ENCODE results near the gene AVP. TPM values are rescaled to one million over a fixed set of nuclear protein-coding genes. Genes with fewer than 3 reads are reported as not detected.

The AVP gene
- polyA plus RNA-seq, 1 donor (not counting 4 experiments of a cell fraction or from before 2014, with no cell fraction given): not detected

DNA sequence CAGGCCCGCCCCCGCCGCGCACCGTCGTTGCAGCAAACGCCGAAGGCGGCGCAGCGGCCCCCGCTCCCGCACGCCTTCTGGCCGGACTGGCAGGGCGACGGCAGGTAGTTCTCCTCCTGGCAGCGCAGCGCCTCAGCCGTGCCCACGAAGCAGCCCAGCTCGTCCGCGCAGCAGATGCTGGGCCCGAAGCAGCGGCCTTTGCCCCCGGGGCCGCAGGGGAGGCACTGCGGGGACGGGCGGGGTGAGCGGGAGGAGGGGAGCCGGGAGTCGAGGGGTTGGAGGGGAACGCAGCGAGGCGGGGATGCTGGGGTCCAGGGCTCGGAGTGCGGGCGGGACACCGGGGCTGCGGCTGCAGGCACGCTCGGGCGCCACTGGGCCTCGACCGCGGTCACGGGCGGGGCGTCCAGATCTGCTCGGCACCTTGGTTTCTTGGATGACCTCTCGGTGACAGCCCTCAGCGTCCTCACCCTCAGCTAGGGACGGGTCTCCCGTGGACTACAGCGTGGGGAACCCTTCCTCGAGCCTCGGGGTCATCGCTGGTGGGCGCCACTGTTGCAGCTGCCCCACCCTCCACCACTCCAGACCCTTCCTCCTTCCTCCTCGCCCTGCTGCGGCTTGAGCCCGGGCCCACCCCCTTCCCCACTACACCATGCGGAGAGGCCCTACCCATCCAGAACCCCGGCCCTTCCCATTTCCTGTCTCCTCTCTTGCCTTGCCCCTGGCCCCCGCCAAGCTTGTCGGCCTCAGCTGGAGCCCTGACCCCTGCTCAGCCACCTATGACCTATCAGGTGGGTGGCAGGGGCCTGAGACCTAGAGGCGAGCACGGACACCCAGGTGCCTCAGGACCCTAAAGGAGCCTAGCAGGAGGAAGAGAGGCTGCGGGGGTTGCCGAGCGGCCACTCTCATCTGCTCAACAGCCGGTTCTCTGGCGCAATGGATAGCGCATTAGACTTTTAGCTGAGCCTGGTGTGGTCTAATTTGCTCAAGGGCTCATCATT is 1.3 kb downstream of the AVP start:
- no peaks in the 10 kb centered on the region for H4K20me1 ChIP-seq (ENCODE audit: control insufficient read depth, extremely low read depth, insufficient read depth, low read length)
- no peaks in the 10 kb centered on the region for H3K9me1 ChIP-seq (ENCODE audit: control insufficient read depth, extremely low read depth, insufficient read depth, low read length)
- FAIRE-seq (no peak), DNase-seq (ENCODE audit: low read depth, low spot score) (no peak)
- dilution Hi-C loops (cut with MboI; ENCODE audit: extremely low pct_ligation_motif_present, low sequenced_read_pairs): no loop called here
- H3K4me3 ChIP-seq (ENCODE audit: control insufficient read depth in 2 of 3, extremely low read depth in 1 of 3, insufficient read depth in 2 of 3, low read depth in 1 of 3, low read length in 3 of 3): no peak overlapping the region
- no peak overlapping the region for H3K9ac ChIP-seq (ENCODE audit: control insufficient read depth, extremely low read depth, insufficient read depth, low read length)
- no peaks in the 10 kb centered on the region for H3K79me2 ChIP-seq (ENCODE audit: control insufficient read depth, insufficient read depth, low read length)
- peaks cover 45% of the 10 kb centered on the region for H3K27me3 ChIP-seq (ENCODE audit: control insufficient read depth, extremely low read depth, insufficient read depth, low read length)
- TF ChIP-seq, protein P1, sequence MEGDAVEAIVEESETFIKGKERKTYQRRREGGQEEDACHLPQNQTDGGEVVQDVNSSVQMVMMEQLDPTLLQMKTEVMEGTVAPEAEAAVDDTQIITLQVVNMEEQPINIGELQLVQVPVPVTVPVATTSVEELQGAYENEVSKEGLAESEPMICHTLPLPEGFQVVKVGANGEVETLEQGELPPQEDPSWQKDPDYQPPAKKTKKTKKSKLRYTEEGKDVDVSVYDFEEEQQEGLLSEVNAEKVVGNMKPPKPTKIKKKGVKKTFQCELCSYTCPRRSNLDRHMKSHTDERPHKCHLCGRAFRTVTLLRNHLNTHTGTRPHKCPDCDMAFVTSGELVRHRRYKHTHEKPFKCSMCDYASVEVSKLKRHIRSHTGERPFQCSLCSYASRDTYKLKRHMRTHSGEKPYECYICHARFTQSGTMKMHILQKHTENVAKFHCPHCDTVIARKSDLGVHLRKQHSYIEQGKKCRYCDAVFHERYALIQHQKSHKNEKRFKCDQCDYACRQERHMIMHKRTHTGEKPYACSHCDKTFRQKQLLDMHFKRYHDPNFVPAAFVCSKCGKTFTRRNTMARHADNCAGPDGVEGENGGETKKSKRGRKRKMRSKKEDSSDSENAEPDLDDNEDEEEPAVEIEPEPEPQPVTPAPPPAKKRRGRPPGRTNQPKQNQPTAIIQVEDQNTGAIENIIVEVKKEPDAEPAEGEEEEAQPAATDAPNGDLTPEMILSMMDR (optimal IDR thresholded peaks at IDR 0.05 in 1 of 3, IDR thresholded peaks at IDR 0.05 in 1 of 3, conservative IDR thresholded peaks at IDR 0.05 in 1 of 3; ENCODE audit: extremely low read depth in 1 of 3, insufficient read depth in 2 of 3, low read length in 3 of 3): no peak
- TF ChIP-seq EZH2 (IDR thresholded peaks at IDR 0.05; ENCODE audit: low read length): peak; percentile 88
- H3K9me3 ChIP-seq (ENCODE audit: control insufficient read depth, low read depth, low read length): no peaks in the 10 kb centered on the region
- H3K27ac ChIP-seq (ENCODE audit: control insufficient read depth, insufficient read depth, low read length): no peak overlapping the region
- no peak overlapping the region for H2AFZ ChIP-seq (ENCODE audit: control insufficient read depth, low read length)
- no peak overlapping the region for H3K4me2 ChIP-seq (ENCODE audit: control insufficient read depth, extremely low read depth, insufficient read depth, low read depth, low read length)
- H3K4me1 ChIP-seq (ENCODE audit: control insufficient read depth, extremely low read depth, insufficient read depth, low read length): no peaks in the 10 kb centered on the region
- no peaks in the 10 kb centered on the region for H3K36me3 ChIP-seq (ENCODE audit: control insufficient read depth in 2 of 2, extremely low read depth in 1 of 2, insufficient read depth in 2 of 2, low read length in 2 of 2)

DNA sequence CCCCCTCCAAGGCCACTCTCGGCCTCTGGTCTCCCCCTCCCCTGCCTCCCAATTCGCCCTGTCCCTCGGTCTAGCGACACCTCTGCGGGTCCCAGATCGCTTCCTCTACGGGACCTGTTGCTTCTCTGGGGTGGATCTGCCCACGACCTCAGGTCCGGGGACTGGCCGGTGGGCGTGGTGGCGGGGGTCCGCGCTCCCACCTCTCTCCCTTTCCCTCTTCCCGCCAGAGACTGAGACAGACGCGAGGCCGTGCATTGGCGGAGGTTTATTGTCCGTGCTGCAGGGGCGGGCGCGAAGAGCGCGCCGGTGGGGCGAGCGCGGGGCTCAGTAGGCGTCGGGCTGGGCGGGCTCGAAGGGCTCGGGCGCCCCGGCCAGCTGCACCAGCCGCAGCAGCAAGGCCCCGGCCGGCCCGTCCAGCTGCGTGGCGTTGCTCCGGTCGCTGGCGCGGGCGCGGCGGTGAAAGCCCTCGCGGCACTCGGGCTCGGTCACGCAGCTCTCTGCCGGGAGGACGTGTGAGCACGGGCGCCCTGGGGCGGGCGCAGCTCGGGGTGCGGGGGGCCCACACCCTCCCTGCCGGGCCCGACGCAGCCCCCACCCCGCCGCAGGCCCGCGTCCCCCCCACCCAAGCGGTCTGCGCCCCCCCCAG is 2.1 kb downstream of the AVP start:
- no peak overlapping the region for H3K9ac ChIP-seq (ENCODE audit: control insufficient read depth, extremely low read depth, insufficient read depth, low read length)
- no peak overlapping the region for H3K27ac ChIP-seq (ENCODE audit: control insufficient read depth, insufficient read depth, low read length)
- H3K9me3 ChIP-seq (ENCODE audit: control insufficient read depth, low read depth, low read length): no peaks in the 10 kb centered on the region
- no peak overlapping the region for H2AFZ ChIP-seq (ENCODE audit: control insufficient read depth, low read length)
- no peaks in the 10 kb centered on the region for H3K4me1 ChIP-seq (ENCODE audit: control insufficient read depth, extremely low read depth, insufficient read depth, low read length)
- DNase-seq (ENCODE audit: low read depth, low spot score) (no peak), FAIRE-seq (no peak)
- H3K4me3 ChIP-seq (ENCODE audit: control insufficient read depth in 2 of 3, extremely low read depth in 1 of 3, insufficient read depth in 2 of 3, low read depth in 1 of 3, low read length in 3 of 3): no peak overlapping the region
- TF ChIP-seq, protein P1 (optimal IDR thresholded peaks at IDR 0.05 in 1 of 3, IDR thresholded peaks at IDR 0.05 in 1 of 3, conservative IDR thresholded peaks at IDR 0.05 in 1 of 3; ENCODE audit: extremely low read depth in 1 of 3, insufficient read depth in 2 of 3, low read length in 3 of 3): no peak
- peak; percentile 89 for TF ChIP-seq EZH2 (IDR thresholded peaks at IDR 0.05; ENCODE audit: low read length)
- dilution Hi-C loops (cut with MboI; ENCODE audit: extremely low pct_ligation_motif_present, low sequenced_read_pairs): no loop called here
- H3K9me1 ChIP-seq (ENCODE audit: control insufficient read depth, extremely low read depth, insufficient read depth, low read length): no peaks in the 10 kb centered on the region
- no peaks in the 10 kb centered on the region for H3K36me3 ChIP-seq (ENCODE audit: control insufficient read depth in 2 of 2, extremely low read depth in 1 of 2, insufficient read depth in 2 of 2, low read length in 2 of 2)
- H4K20me1 ChIP-seq (ENCODE audit: control insufficient read depth, extremely low read depth, insufficient read depth, low read length): no peaks in the 10 kb centered on the region
- peaks cover 45% of the 10 kb centered on the region for H3K27me3 ChIP-seq (ENCODE audit: control insufficient read depth, extremely low read depth, insufficient read depth, low read length)
- H3K4me2 ChIP-seq (ENCODE audit: control insufficient read depth, extremely low read depth, insufficient read depth, low read depth, low read length): no peak overlapping the region
- no peaks in the 10 kb centered on the region for H3K79me2 ChIP-seq (ENCODE audit: control insufficient read depth, insufficient read depth, low read length)

Data from keratinocyte (primary cell).